Stromal cell of bone marrow (primary cell): ENCODE results near the gene PLD1.
A peak's percentile ranks its signal among the peaks of the same experiment; 100 is the strongest.
"Not testable (repeated sequence)": the region's sequence is repeated elsewhere in the genome, so short reads cannot be mapped to it uniquely, and the experiment has no call there.

ENCODE experiments used
- DNase-seq: peaks from one replicate; pipeline ENCODE4 v3.0.0-alpha.2; 2012; ENCODE audit warnings: low read depth

The PLD1 gene

GRCh38 chr3:171699601-171700000 lies 110.7 kb downstream of the PLD1 start:
- DNase-seq, result peak; percentile 23

GRCh38 chr3:171696805-171697204 lies 113.5 kb downstream of the PLD1 start:
- DNase-seq, result no peak

GRCh38 chr3:171695426-171695825 lies 114.9 kb downstream of the PLD1 start:
- DNase-seq, result no peak

GRCh38 chr3:171694888-171695287 lies 115.4 kb downstream of the PLD1 start:
- DNase-seq, result no peak

GRCh38 chr3:171692551-171692950 lies 117.7 kb downstream of the PLD1 start:
- DNase-seq, result not testable (repeated sequence)

GRCh38 chr3:171691485-171691884 lies 118.8 kb downstream of the PLD1 start:
- no peak for DNase-seq

GRCh38 chr3:171690281-171690680 lies 120.0 kb downstream of the PLD1 start:
- no peak for DNase-seq

GRCh38 chr3:171688593-171688992 lies 121.7 kb downstream of the PLD1 start:
- DNase-seq, result no peak

GRCh38 chr3:171688002-171688401 lies 122.3 kb downstream of the PLD1 start:
- no peak for DNase-seq

GRCh38 chr3:171687581-171687980 lies 122.7 kb downstream of the PLD1 start:
- DNase-seq, result no peak

GRCh38 chr3:171687064-171687463 lies 123.2 kb downstream of the PLD1 start:
- DNase-seq, result no peak

- no peak for DNase-seq
Measured at GRCh38 chr3:171685116-171685895, 125.0 kb downstream of the PLD1 start.

GRCh38 chr3:171684221-171684620 lies 126.1 kb downstream of the PLD1 start:
- DNase-seq, result no peak

- no peak for DNase-seq
Measured at GRCh38 chr3:171682743-171683142, 127.5 kb downstream of the PLD1 start.

- DNase-seq, result no peak
Measured at GRCh38 chr3:171680726-171681411, 129.4 kb downstream of the PLD1 start.

GRCh38 chr3:171678971-171679492 lies 131.3 kb downstream of the PLD1 start:
- no peak for DNase-seq

GRCh38 chr3:171677706-171678105 lies 132.6 kb downstream of the PLD1 start:
- no peak for DNase-seq

GRCh38 chr3:171676601-171677175 lies 133.6 kb downstream of the PLD1 start:
- no peak for DNase-seq

- DNase-seq, result no peak
Measured at GRCh38 chr3:171673951-171674350, 136.3 kb downstream of the PLD1 start.

GRCh38 chr3:171672538-171672937 lies 137.7 kb downstream of the PLD1 start:
- no peak for DNase-seq

- DNase-seq, result no peak
Measured at GRCh38 chr3:171672124-171672523, 138.2 kb downstream of the PLD1 start.

GRCh38 chr3:171671709-171672108 lies 138.6 kb downstream of the PLD1 start:
- no peak for DNase-seq

GRCh38 chr3:171666516-171666915 lies 143.8 kb downstream of the PLD1 start:
- no peak for DNase-seq
